Activated CD4-positive, alpha-beta T cell treated with anti-CD3 and anti-CD28 coated beads, Interleukin-2, amount 50 U/mL, for 1 hour (primary cell): Measurements from ENCODE around the gene B4GALNT4.

Source experiments
- DNase-seq: peaks from one replicate; pipeline ENCODE4 v3.0.0-alpha.2; 2020

Gene B4GALNT4

GRCh38 chr11:425301-425700 is 56.0 kb downstream of the B4GALNT4 start:
- DNase-seq, result no peak

GRCh38 chr11:426851-427250 is 57.6 kb downstream of the B4GALNT4 start:
- DNase-seq, result no peak

GRCh38 chr11:428295-428694 is 59.0 kb downstream of the B4GALNT4 start:
- DNase-seq, result no peak

GRCh38 chr11:429391-429790 is 60.1 kb downstream of the B4GALNT4 start:
- no peak for DNase-seq

- no peak for DNase-seq
Observed at GRCh38 chr11:429931-430456, 60.7 kb downstream of the B4GALNT4 start.
